GM23248 (cell line): ENCODE data around the gene MDP1.

Experiments used
- EZH2 ChIP-seq: fragments of 200-600 bp; sonication (generic); IDR thresholded peaks from 2 replicates; pipeline ENCODE4 v1.6.1; 2018; ENCODE audit warnings: antibody characterized with exemption, mild to moderate bottlenecking; ENCODE audit not compliant: insufficient read depth, poor library complexity, severe bottlenecking
- EZH2phosphoT487 ChIP-seq: fragments of 200-600 bp; sonication (generic); IDR thresholded peaks from 2 replicates; pipeline ENCODE4 v1.6.1; 2018; ENCODE audit warnings: antibody characterized with exemption, moderate library complexity, mild to moderate bottlenecking, low read depth; ENCODE audit not compliant: insufficient read depth

DNA sequence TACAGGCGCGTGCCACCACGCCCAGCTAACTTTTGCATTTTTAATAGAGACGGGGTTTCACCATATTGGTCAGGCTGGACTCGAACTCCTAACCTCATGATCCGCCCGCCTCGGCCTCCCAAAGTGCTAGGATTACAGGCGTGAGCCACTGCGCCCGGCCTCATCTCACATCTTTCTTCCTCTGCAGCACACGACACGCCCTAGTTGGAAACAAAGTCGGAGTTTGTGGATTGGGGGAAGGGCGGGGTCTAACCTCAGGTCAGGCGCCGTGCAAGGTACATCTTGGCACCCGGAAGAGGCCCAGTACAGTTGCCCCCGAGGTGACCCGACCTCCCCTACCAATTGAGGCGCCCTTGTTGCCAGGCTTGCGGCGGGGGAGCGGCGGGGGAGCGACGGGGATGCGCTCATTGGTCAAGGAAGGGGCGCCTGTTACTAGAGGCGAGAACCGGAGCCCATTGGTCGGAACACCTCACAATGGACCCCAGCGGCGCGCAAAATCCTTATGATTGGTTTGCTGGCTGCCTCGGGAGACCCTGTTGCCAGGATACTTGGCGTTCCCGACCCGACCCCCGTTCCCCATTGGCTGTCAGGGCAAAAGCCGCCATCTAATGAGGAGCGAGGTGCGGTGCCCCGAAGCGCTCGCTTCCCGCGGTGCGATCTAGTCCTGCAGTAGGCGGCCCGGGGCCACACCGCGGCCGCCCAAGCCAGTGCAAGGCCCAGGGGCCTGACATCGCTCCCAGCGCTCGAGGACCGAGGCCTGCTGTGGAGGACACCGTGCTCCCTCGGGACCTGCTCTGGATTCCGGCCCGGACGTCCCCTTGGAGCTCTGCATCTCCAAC is 44.2 kb downstream of the MDP1 start, which contains the start of gene REC8:
- no peak for TF ChIP-seq EZH2
- TF ChIP-seq EZH2phosphoT487, result no peak
